Anterior cingulate cortex (tissue), 58 donors: ENCODE data around the gene FAM180A.
A peak's percentile ranks its signal among the peaks of the same experiment; 100 is the strongest.
"Not testable (repeated sequence)": the region's sequence is repeated elsewhere in the genome, so short reads cannot be mapped to it uniquely, and the experiment has no call there.

Source experiments
- DNase-seq, 58 donors: peaks; one replicate each; lab custom pipeline; 2025; lab: John Stamatoyannopoulos, UW

The FAM180A gene

GRCh38 chr7:135716677-135717238 lies 31.9 kb downstream of the FAM180A start:
- DNase-seq: no peak

- DNase-seq: no peak
Measured at GRCh38 chr7:135715673-135716072, 32.9 kb downstream of the FAM180A start.

- DNase-seq: no peak
Measured at GRCh38 chr7:135715055-135715522, 33.5 kb downstream of the FAM180A start.

- no peak for DNase-seq
Measured at GRCh38 chr7:135714534-135715009, 34.0 kb downstream of the FAM180A start.

GRCh38 chr7:135713836-135714470 lies 34.7 kb downstream of the FAM180A start:
- no peak for DNase-seq

- DNase-seq: no peak
Measured at GRCh38 chr7:135712796-135713195, 35.8 kb downstream of the FAM180A start.

GRCh38 chr7:135712182-135712782 lies 36.3 kb downstream of the FAM180A start:
- no peak for DNase-seq

- DNase-seq: no peak
Measured at GRCh38 chr7:135711139-135711469, 37.5 kb downstream of the FAM180A start.

GRCh38 chr7:135710417-135711138 lies 38.0 kb downstream of the FAM180A start:
- no peak for DNase-seq

- DNase-seq: no peak
Measured at GRCh38 chr7:135709508-135709907, 39.1 kb downstream of the FAM180A start.

- DNase-seq: no peak
Measured at GRCh38 chr7:135708041-135708440, 40.6 kb downstream of the FAM180A start.

GRCh38 chr7:135707570-135707966 lies 41.0 kb downstream of the FAM180A start:
- DNase-seq: no peak

GRCh38 chr7:135706858-135707569 lies 41.6 kb downstream of the FAM180A start:
- no peak for DNase-seq

- DNase-seq: no peak
Measured at GRCh38 chr7:135706038-135706742, 42.4 kb downstream of the FAM180A start.

GRCh38 chr7:135704698-135705097 lies 43.9 kb downstream of the FAM180A start:
- DNase-seq: no peak

- DNase-seq: no peak
Measured at GRCh38 chr7:135704074-135704473, 44.5 kb downstream of the FAM180A start.

- DNase-seq: peak in 1 of 58 donors; percentile 9
Measured at GRCh38 chr7:135697276-135698049, 51.1 kb downstream of the FAM180A start.

GRCh38 chr7:135693558-135693957 lies 55.1 kb downstream of the FAM180A start:
- no peak for DNase-seq

- not testable (repeated sequence) for DNase-seq
Measured at GRCh38 chr7:135692606-135693005, 56.0 kb downstream of the FAM180A start.
